Keratinocyte (primary cell): ENCODE measurements around the gene GIPC3. TPM values are rescaled to one million over a fixed set of nuclear protein-coding genes. Genes with fewer than 3 reads are reported as not detected.

Experiments used
- DNase-seq: peaks from one replicate; pipeline ENCODE4 v3.0.0-alpha.2; 2011; ENCODE audit warnings: low read depth, missing footprints, low spot score
- FAIRE-seq: peaks from 2 replicates; lab custom pipeline; 2011; peaks lifted over from hg19 to GRCh38; lab: Jason Lieb, UNC
- H2AFZ ChIP-seq: 2 replicates; pipeline ENCODE4 v1.6.0; 2012; ENCODE audit warnings: low read length, control low read depth, inconsistent platforms; ENCODE audit not compliant: control insufficient read depth
- H3K27ac ChIP-seq: 2 replicates; pipeline ENCODE4 v1.5.1; 2011; ENCODE audit warnings: low read length; ENCODE audit not compliant: control insufficient read depth, insufficient read depth
- H3K27me3 ChIP-seq: 3 replicates; pipeline ENCODE4 v1.6.0; 2011; ENCODE audit warnings: low read length; ENCODE audit not compliant: control insufficient read depth, insufficient read depth; ENCODE audit errors: extremely low read depth
- H3K36me3 ChIP-seq, 2 experiments: 2 replicates in 1 of 2; 3 replicates in 1 of 2; pipeline ENCODE4 v1.5.1; 2011; ENCODE audit warnings: low read length in 2 of 2, mild to moderate bottlenecking in 1 of 2; ENCODE audit not compliant: control insufficient read depth in 2 of 2, insufficient read depth in 2 of 2; ENCODE audit errors: extremely low read depth in 1 of 2
- H3K4me1 ChIP-seq: 3 replicates; pipeline ENCODE4 v1.5.1; 2011; ENCODE audit warnings: low read length; ENCODE audit not compliant: control insufficient read depth, insufficient read depth; ENCODE audit errors: extremely low read depth
- H3K4me2 ChIP-seq: 3 replicates; pipeline ENCODE4 v1.6.0; 2011; ENCODE audit warnings: low read depth, low read length; ENCODE audit not compliant: control insufficient read depth, insufficient read depth; ENCODE audit errors: extremely low read depth
- H3K4me3 ChIP-seq, 3 experiments: fragments of 200-600 bp in 1 of 3; sonication (generic) in 1 of 3; 2 replicates in 2 of 3; 3 replicates in 1 of 3; pipeline ENCODE4 v1.5.1; 2011 to 2016; ENCODE audit warnings: low read length in 3 of 3, mild to moderate bottlenecking in 3 of 3, control low read depth in 2 of 3, inconsistent platforms in 1 of 3, low read depth in 1 of 3, mixed read lengths in 1 of 3, mixed run types in 1 of 3, moderate library complexity in 1 of 3; ENCODE audit not compliant: control insufficient read depth in 2 of 3, insufficient read depth in 2 of 3; ENCODE audit errors: extremely low read depth in 1 of 3
- H3K79me2 ChIP-seq: 2 replicates; pipeline ENCODE4 v1.6.0; 2012; ENCODE audit warnings: low read length; ENCODE audit not compliant: control insufficient read depth, insufficient read depth
- H3K9ac ChIP-seq: 3 replicates; pipeline ENCODE4 v1.6.0; 2011; ENCODE audit warnings: low read length; ENCODE audit not compliant: control insufficient read depth, insufficient read depth; ENCODE audit errors: extremely low read depth
- H3K9me1 ChIP-seq: 3 replicates; pipeline ENCODE4 v1.6.0; 2011; ENCODE audit warnings: low read length; ENCODE audit not compliant: control insufficient read depth, insufficient read depth; ENCODE audit errors: extremely low read depth
- H3K9me3 ChIP-seq: 2 replicates; pipeline ENCODE4 v1.5.1; 2012; ENCODE audit warnings: low read depth, low read length; ENCODE audit not compliant: control insufficient read depth
- H4K20me1 ChIP-seq: 3 replicates; pipeline ENCODE4 v1.6.0; 2011; ENCODE audit warnings: low read length; ENCODE audit not compliant: control insufficient read depth, insufficient read depth; ENCODE audit errors: extremely low read depth
- CTCF ChIP-seq, 3 experiments: IDR thresholded peaks in 1 of 3; conservative IDR thresholded peaks in 1 of 3; optimal IDR thresholded peaks in 1 of 3; 2 replicates in 2 of 3; 3 replicates in 1 of 3; pipeline versions ENCODE3 to v1.5.1; 2011; ENCODE audit warnings: low read length in 3 of 3, mild to moderate bottlenecking in 3 of 3, moderate library complexity in 2 of 3, control low read depth in 1 of 3, inconsistent platforms in 1 of 3; ENCODE audit not compliant: insufficient read depth in 2 of 3; ENCODE audit errors: extremely low read depth in 1 of 3
- EZH2 ChIP-seq: IDR thresholded peaks from one replicate; pipeline ENCODE4 v1.6.1; 2012; ENCODE audit warnings: inconsistent platforms, mild to moderate bottlenecking, low read length, moderate library complexity
- dilution Hi-C: fragments of 300-500 bp; cut with MboI; formaldehyde crosslinking; loops from one replicate; pipeline ENCODE4 v1.7.0; 2020; ENCODE audit warnings: low sequenced_read_pairs; ENCODE audit not compliant: extremely low pct_ligation_motif_present
- polyA plus RNA-seq, 5 experiments: library from polyadenylated mRNA; depleted of rRNA in 3 of 5; stranded (reverse) in 3 of 5; stranded (forward) in 1 of 5; unstranded in 1 of 5; fragments of >200 nt; gene quantifications; 1 replicate in 1 of 5; 2 replicates in 3 of 5; 3 replicates in 1 of 5; pipeline versions ENCODE4 v1.2.1 to v1.2.3, GENCODE V29; 2011 to 2012; ENCODE audit warnings: missing spikeins in 2 of 5, low read depth in 1 of 5, low replicate concordance in 1 of 5

Gene GIPC3
- polyA plus RNA-seq, 1 donor (not counting 4 experiments of a cell fraction or from before 2014, with no cell fraction given): not detected

- FAIRE-seq (no peak), DNase-seq (no peak)
- peaks cover 3 to 19% of the 10 kb centered on the region in 2 experiments for H3K36me3 ChIP-seq
- no peak overlapping the region for H3K27ac ChIP-seq
- H3K9me1 ChIP-seq: no peaks in the 10 kb centered on the region
- H3K9ac ChIP-seq: no peak overlapping the region
- no peak overlapping the region for H3K4me3 ChIP-seq
- no peak overlapping the region for H2AFZ ChIP-seq
- TF ChIP-seq CTCF (optimal IDR thresholded peaks at IDR 0.05 in 1 of 3, IDR thresholded peaks at IDR 0.05 in 1 of 3, conservative IDR thresholded peaks at IDR 0.05 in 1 of 3; ENCODE audit: extremely low read depth in 1 of 3, insufficient read depth in 2 of 3, low read length in 3 of 3): no peak
- no peaks in the 10 kb centered on the region for H3K9me3 ChIP-seq
- H3K4me1 ChIP-seq: peaks cover 13% of the 10 kb centered on the region
- peaks cover 25% of the 10 kb centered on the region for H3K79me2 ChIP-seq
- no peaks in the 10 kb centered on the region for H3K27me3 ChIP-seq
- H4K20me1 ChIP-seq: no peaks in the 10 kb centered on the region
- no peak overlapping the region for H3K4me2 ChIP-seq
- dilution Hi-C loops: no loop called here
These were observed 35.7 kb downstream of the GIPC3 start for GRCh38 chr19:3620817-3621547.

GRCh38 chr19:3621689-3622088 is 36.4 kb downstream of the GIPC3 start:
- H3K4me1 ChIP-seq: peaks cover 13% of the 10 kb centered on the region
- peaks cover 3 to 19% of the 10 kb centered on the region in 2 experiments for H3K36me3 ChIP-seq
- FAIRE-seq: no peak
- H3K4me2 ChIP-seq: no peak overlapping the region
- no peaks in the 10 kb centered on the region for H4K20me1 ChIP-seq
- H3K4me3 ChIP-seq: no peak overlapping the region
- dilution Hi-C loops: no loop called here
- no peaks in the 10 kb centered on the region for H3K9me1 ChIP-seq
- H2AFZ ChIP-seq: no peak overlapping the region
- no peaks in the 10 kb centered on the region for H3K27me3 ChIP-seq
- no peak overlapping the region for H3K9ac ChIP-seq
- TF ChIP-seq CTCF (optimal IDR thresholded peaks at IDR 0.05 in 1 of 3, IDR thresholded peaks at IDR 0.05 in 1 of 3, conservative IDR thresholded peaks at IDR 0.05 in 1 of 3; ENCODE audit: extremely low read depth in 1 of 3, insufficient read depth in 2 of 3, low read length in 3 of 3) (no peak), EZH2 (no peak)
- H3K9me3 ChIP-seq: no peaks in the 10 kb centered on the region
- no peak for DNase-seq
- no peak overlapping the region for H3K27ac ChIP-seq
- peaks cover 31% of the 10 kb centered on the region for H3K79me2 ChIP-seq
